Endodermal cell (in vitro differentiated cells): Measurements from ENCODE around the gene CSPG4. TPM values are rescaled to one million over a fixed set of nuclear protein-coding genes. Genes with fewer than 3 reads are reported as not detected.

Experiments
- DNase-seq: peaks from one replicate; pipeline ENCODE4 v3.0.0-alpha.2; 2017
- H3K27ac ChIP-seq: 2 replicates; pipeline ENCODE4 v1.5.1; 2013; ENCODE audit warnings: mild to moderate bottlenecking, low read depth, low read length, moderate library complexity
- H3K27me3 ChIP-seq: 2 replicates; pipeline ENCODE4 v1.6.1; 2013; ENCODE audit warnings: mild to moderate bottlenecking, low read length, moderate library complexity; ENCODE audit not compliant: insufficient read depth, control insufficient read depth, poor library complexity, severe bottlenecking
- H3K36me3 ChIP-seq: 2 replicates; pipeline ENCODE4 v1.7.0; 2013; ENCODE audit warnings: mild to moderate bottlenecking, low read length, moderate library complexity; ENCODE audit not compliant: control insufficient read depth, insufficient read depth
- H3K4me1 ChIP-seq: one replicate; pipeline ENCODE4 v1.7.0; 2013; ENCODE audit warnings: low read length; ENCODE audit not compliant: control insufficient read depth, insufficient read depth
- H3K4me3 ChIP-seq: 2 replicates; pipeline ENCODE4 v1.5.1; 2013; ENCODE audit warnings: mild to moderate bottlenecking, low read length, moderate library complexity
- H3K9ac ChIP-seq: 2 replicates; pipeline ENCODE4 v1.6.1; 2013; ENCODE audit warnings: mild to moderate bottlenecking, low read length, moderate library complexity; ENCODE audit not compliant: poor library complexity, severe bottlenecking; ENCODE audit errors: extremely low read depth
- H3K9me3 ChIP-seq: 2 replicates; pipeline ENCODE4 v1.6.1; 2013; ENCODE audit warnings: mild to moderate bottlenecking, low read length, moderate library complexity; ENCODE audit not compliant: control insufficient read depth
- H3K27ac Mint-ChIP-seq: 2 replicates; pipeline ENCODE4 v1.8.0; 2020; ENCODE audit warnings: mixed read lengths
- H3K27me3 Mint-ChIP-seq: 2 replicates; pipeline ENCODE4 v1.8.0; 2021; ENCODE audit warnings: mild to moderate bottlenecking, mixed read lengths; ENCODE audit not compliant: insufficient read depth
- H3K36me3 Mint-ChIP-seq: 2 replicates; pipeline ENCODE4 v1.8.0; 2020; ENCODE audit warnings: low read depth, mixed read lengths
- H3K4me1 Mint-ChIP-seq: 2 replicates; pipeline ENCODE4 v1.8.0; 2020; ENCODE audit warnings: mixed read lengths
- H3K4me3 Mint-ChIP-seq: 2 replicates; pipeline ENCODE4 v1.8.0; 2020; ENCODE audit warnings: mild to moderate bottlenecking, moderate library complexity, mixed read lengths
- H3K9me3 Mint-ChIP-seq: 2 replicates; pipeline ENCODE4 v1.8.0; 2020; ENCODE audit warnings: mild to moderate bottlenecking, mixed read lengths
- CTCF ChIP-seq: fragments of 200-600 bp; sonication (generic); conservative IDR thresholded peaks from 2 replicates; pipeline ENCODE4 v1.5.0; 2021; ENCODE audit warnings: antibody characterized with exemption, mild to moderate bottlenecking
- WGBS, 2 experiments: methylation state at CpG; one replicate each; pipeline versions ENCODE4 v1.1.5 to v1.1.7; 2013; ENCODE audit warnings: missing lambda C conversion rate in 2 of 2, mixed read lengths in 1 of 2; ENCODE audit not compliant: insufficient coverage in 1 of 2, insufficient read length in 1 of 2; 5-methylcytosine and 5-hydroxymethylcytosine counted together
- total RNA-seq, 2 donors: library from RNA; stranded (reverse); fragmentation: NEBNext Ultra II Directional in 1 of 2; extraction: Animal tissue kit (Norgen Biotek cat#: 25700) in 1 of 2; gene quantifications; 2 replicates in 1 of 2; 3 replicates in 1 of 2; pipeline ENCODE4 v1.2.1, GENCODE V29; 2021

Gene CSPG4
- total RNA-seq, 2 donors from 2014 or later, result 1.8 to 3.3 TPM

DNA sequence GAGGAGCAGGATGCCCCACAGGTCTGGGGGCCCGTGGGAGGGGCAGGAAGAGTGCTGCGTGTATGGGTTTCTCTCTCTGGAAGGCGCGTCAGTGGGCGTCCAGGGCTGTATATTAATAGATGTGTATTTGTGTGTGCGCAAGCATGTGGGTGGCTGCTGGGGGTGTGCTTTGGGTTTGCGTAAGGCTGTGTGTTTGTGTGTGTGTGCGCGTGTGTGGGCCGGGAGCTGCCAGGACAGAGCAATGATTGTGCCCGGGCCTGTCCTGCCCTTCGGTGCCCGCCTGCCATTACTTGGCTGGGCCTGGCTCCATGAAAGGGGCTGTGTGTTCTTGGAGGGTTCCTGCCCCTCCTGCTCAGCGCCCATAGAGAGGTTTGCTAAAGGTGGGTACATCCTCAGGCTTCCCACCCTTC, 16.3 kb downstream of the CSPG4 start:
- Mint-ChIP-seq H3K9me3 (no peaks in the 10 kb centered on the region), H3K36me3 (no peaks in the 10 kb centered on the region), H3K4me1 (peaks cover 19% of the 10 kb centered on the region), H3K27ac (no peak overlapping the region), H3K27me3 (peaks cover 5% of the 10 kb centered on the region), H3K4me3 (no peak overlapping the region)
- WGBS, 2 experiments, result 92% methylated on average over 14 of the region's 14 CpGs; no CpG with 5 or more reads in 1 of the 2 experiments
- no peak for DNase-seq
- H3K27ac ChIP-seq, result no peak overlapping the region
- no peaks in the 10 kb centered on the region for H3K27me3 ChIP-seq
- no peak overlapping the region for H3K4me3 ChIP-seq
- peaks cover 14% of the 10 kb centered on the region for H3K4me1 ChIP-seq
- H3K9me3 ChIP-seq, result no peaks in the 10 kb centered on the region
- no peak overlapping the region for H3K9ac ChIP-seq
- H3K36me3 ChIP-seq, result no peaks in the 10 kb centered on the region
- no peak for TF ChIP-seq CTCF

DNA sequence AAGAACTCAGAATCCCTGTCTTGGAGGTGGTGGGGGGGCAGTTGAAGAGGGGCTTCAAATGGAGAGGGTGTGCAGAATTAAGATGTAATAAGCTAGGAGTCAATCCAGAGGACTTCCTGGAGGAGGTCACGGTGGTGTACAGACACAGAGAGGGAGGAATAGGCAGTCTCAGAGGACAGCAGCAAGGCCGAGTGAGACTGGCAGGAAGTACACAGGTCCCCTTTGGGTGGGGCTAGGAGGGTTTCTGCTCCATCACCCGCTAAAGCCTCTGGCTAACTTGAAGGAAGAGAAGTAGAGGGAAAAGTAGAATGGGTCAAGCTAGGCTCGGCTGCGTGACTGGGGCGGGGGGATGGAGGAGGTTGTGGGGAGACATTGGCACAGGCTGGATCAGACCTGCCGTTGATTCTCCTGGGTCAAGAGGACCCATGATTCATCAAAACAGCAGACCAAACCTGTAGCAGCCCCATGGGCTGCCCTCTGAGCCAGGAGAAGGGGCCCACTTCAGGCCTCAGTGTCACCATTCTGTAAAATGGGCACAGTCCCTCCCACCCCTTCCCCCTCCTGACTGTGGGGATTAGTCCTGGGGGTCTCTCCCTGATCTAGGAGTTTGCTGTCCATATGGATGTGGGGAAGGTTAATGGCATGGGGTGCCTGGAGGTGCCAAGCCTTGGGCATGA, 16.9 kb downstream of the CSPG4 start:
- WGBS, 2 experiments, result 94 to 96% methylated on average over 5 to 7 of the region's 7 CpGs
- Histone ChIP-seq H3K9ac (no peak overlapping the region), H3K27ac (no peak overlapping the region), H3K4me1 (peaks cover 14% of the 10 kb centered on the region), H3K9me3 (no peaks in the 10 kb centered on the region), H3K36me3 (no peaks in the 10 kb centered on the region), H3K27me3 (no peaks in the 10 kb centered on the region), H3K4me3 (no peak overlapping the region)
- DNase-seq, result no peak
- H3K9me3 Mint-ChIP-seq, result no peaks in the 10 kb centered on the region
- peaks cover 3% of the 10 kb centered on the region for H3K27me3 Mint-ChIP-seq
- H3K4me1 Mint-ChIP-seq, result peaks cover 19% of the 10 kb centered on the region
- no peaks in the 10 kb centered on the region for H3K36me3 Mint-ChIP-seq
- no peak overlapping the region for H3K27ac Mint-ChIP-seq
- no peak for TF ChIP-seq CTCF
- H3K4me3 Mint-ChIP-seq, result no peak overlapping the region

DNA sequence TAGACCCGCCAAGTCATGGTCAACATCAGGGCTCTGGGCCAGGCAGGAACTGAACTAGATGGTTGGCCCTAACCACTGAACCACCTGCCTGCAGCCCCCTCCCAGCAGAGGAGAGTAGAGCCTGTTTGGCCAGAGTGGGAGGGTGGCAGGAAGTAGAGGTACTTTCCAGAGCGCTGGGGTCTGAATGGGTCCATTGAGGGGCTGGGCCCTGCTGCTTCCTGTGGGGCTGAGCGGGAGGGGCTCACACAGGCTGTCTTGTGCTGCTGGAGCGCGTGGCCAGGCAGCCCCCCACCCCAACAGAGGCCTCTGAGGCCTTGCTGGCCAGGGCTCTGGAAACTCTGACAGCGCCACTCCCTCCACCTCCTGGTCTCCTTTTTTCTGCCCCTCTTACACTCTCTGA, 17.4 kb downstream of the CSPG4 start:
- Histone ChIP-seq H3K36me3 (no peaks in the 10 kb centered on the region), H3K4me3 (no peak overlapping the region), H3K27ac (no peak overlapping the region), H3K9me3 (no peaks in the 10 kb centered on the region), H3K27me3 (no peaks in the 10 kb centered on the region), H3K9ac (no peak overlapping the region), H3K4me1 (peaks cover 14% of the 10 kb centered on the region)
- WGBS, 2 experiments, result 75 to 78% methylated on average over 4 to 6 of the region's 6 CpGs
- Mint-ChIP-seq H3K4me1 (peaks cover 19% of the 10 kb centered on the region), H3K27me3 (peaks cover 3% of the 10 kb centered on the region), H3K36me3 (no peaks in the 10 kb centered on the region), H3K9me3 (no peaks in the 10 kb centered on the region), H3K27ac (no peak overlapping the region), H3K4me3 (no peak overlapping the region)
- no peak for TF ChIP-seq CTCF
- DNase-seq, result no peak
